HG02840 (cell line): Measurements from ENCODE around the gene MFAP5.

ENCODE experiments used
- ATAC-seq: cut with Tn5 transposase; IDR thresholded peaks from one replicate; pipeline ENCODE4 v1.9.1; 2021; ENCODE audit warnings: mild to moderate bottlenecking, moderate library complexity, moderate number of reproducible peaks; ENCODE audit not compliant: unreplicated experiment, low FRiP score

The MFAP5 gene, protein sequence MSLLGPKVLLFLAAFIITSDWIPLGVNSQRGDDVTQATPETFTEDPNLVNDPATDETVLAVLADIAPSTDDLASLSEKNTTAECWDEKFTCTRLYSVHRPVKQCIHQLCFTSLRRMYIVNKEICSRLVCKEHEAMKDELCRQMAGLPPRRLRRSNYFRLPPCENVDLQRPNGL

DNA sequence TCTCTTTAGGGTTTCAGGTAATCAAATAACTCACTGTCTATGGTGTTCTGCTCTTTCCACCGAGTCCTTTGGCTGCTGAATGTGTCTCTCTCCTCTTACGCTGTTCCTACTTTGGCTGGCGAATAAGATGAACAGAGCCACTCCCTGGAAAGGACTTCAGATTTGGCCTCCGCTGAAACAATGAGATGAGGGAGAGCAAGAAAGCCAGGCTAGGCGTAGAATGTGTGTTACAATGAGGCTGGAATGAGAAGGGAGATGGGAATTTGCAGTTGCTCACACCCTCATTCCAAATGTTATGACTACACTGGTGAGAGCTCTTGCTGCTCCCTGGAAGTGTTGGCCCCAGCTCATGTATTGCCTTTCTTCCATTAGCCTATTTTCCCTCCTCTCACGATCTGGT, at the start of gene MFAP5:
MFAP5 (minus strand) TSS at position 234 of the 400 bp plus-strand sequence. CDS start 722 bp downstream, outside the sequence.
- no peak for ATAC-seq

DNA sequence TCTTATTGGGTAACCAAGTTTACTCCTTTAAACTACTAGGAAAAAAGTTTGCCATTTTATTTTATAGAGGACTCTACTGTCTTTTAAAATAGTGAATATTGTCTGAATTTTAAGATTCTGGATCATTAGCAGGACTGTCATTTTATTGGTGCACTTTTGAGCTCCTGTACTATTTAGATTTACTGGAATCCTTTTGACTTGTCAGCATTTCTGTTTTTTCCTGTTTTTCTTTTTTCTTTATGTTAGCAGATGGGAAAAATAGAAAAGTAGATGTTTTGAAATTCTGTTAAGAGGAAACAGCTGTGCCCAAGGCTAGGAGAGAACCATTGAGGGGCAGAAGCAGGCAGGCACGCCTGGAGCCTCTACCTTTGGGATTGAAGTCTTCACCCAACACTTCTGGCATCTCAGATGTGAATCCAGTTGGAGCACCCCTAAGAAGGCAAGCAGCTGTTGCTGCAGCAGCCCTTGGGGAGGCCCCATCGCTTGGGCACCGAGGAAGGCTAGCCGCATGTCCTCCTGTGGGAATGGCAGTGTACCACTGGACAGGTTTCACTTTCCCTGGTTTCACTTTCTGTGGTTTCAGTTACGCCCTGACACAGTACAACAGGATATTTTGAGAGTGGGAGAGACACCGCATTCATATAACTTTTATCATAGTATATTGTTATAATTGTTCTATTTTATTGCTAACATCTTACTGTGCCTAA, 46.7 kb upstream of the MFAP5 start:
- ATAC-seq: no peak

DNA sequence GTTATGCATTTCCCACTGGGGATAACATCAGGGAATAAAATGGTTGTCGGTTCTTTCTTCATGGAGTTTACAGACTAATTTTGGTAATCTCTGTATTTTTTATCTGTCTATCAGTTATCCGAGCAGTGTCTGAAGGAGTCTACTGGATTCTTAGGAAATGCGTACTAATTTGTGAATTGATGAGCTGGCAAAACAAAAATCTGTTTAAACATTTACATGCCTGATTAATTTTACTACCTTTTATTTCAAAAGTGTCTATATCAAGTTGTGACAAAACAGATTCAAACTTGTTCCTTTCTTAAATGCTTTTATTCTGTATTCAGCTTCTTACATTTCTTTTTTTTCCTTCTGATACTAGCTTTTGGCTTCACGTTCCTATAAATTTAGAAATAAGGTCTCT, 39.5 kb upstream of the MFAP5 start:
- ATAC-seq: no peak

DNA sequence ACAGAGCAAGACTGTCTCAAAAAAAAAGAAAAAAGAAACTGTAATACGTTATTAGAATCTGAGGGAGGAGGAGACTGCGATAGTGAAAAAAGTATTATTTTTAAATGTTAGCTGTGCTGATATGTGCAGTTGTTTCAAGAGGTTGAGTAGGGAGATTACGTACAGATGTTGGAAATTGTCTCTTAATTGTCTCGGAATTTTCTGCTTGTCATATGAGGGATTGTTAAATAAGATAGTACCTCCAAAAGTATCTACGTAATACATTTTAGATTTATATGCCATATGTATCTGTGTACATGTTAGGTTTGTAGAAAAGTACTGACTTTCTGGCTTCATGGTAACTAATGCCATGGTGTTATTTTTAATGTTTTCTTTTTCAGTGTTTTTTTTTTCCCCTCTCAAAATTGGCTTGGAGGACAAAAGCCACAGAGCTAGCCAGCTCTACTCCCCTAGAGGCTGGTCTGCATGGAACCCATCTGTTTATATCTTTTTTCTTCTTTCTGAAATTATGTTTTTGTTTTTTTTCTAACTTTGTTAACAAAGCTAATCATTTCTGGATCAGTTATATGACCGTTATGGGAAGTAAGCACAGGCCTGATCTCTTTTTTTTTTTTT, 38.5 kb upstream of the MFAP5 start:
- ATAC-seq: no peak

DNA sequence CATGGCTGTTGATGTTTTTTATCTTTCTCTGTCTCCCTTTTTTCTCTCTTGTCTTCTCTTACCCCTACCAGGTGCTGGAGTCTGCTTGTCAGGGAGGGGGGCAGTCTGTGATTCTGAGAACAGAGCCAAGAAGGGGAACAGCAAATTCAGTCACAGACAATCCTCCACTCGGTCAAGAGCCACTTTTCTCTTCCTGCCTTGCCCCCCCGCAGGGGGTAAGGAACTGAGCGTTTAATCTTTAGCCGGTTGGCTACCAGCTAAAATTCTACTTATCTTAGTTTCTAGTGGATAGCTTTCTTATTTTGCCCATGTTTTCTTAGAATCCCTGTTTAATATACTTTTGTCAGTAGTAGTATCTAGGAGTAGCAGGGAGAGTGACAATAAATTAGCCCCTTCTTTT, 37.1 kb upstream of the MFAP5 start:
- no peak for ATAC-seq

DNA sequence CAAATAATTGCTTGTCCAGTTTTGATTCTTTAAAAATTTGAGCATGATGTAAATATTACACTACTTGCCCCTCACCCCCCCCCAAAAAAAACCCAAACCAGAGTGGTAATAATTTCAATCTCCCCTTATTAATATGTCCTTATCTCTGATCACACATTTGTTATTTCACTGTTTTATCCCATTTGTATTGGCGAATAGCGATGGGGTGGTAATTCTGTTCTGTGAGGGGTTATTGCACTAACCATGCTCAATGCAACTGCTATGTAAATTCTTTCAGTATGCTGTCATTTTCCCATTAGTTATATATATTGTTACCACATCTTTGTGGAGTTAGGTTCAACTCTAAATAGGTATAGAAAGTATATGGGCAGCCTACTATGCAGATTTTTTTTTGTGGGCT, 36.3 kb upstream of the MFAP5 start:
- no peak for ATAC-seq

DNA sequence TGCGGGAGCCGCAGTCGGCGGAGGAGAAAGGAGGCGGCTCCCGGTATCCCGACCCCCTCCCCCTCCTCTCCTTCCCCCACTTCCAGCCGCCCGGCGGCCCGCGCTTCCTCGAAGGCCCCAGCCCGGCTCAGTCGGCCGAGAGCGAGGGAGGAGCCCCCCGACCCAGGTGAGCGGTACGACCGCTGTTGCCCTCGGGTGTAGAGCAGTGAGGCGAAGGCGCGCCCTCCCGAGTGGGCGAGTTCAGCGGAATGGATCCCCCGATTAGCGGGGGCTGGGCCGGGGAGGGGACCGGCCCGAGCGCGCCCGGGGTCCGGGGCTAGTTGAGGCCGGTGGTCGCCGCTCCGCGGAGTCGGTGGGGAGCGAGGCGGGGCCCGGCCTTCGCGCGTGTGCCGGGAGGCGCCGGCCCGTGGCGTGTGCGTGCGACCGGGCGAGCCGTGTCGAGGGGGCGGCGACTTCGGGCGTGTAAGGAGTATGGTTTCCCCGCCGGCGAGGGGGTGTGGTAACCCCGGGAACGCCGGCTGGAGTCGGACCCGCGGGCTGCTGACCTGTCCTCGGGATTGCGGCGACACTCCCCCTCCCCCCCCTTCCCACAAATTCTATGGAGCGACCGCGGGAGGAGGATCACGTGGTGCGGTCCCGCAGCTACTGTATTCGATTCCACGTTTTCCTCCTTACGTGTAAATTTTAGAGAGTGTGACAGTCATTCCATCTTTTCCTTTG, 35.7 kb upstream of the MFAP5 start:
- ATAC-seq: no peak

DNA sequence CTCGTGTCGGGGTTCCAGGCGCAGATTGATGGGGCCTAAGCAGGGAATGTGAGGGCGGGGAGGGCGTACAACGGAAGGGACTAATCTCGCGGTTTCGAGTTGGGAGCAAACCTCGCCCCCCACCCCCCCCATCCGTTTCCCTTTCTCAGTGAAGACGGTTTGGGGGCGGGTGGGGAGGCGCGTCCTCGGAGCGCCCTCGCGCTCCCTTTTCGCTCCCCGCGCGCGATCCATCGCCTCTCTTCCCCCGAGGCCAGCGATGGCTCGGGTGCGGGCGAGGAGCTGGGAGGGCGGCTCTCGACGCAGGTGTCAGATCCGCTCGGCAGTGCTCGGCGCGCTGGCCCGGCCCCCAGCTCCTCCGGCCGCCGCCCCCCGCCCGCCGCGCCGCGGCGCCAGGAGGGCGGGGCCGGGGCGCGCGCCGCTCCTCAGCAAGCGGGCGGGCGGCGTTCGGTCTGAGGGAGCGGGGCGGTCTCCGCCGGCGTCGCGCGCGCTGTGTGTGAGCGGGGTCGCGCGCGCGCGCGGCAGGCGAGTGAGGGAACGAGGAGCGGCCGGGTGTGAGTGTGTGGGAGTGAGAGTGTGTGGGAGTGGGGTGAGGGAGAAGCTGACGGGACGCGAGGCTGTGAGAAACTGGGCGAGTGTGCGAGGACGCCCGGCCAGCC, 35.0 kb upstream of the MFAP5 start, which contains the start of gene RIMKLB:
RIMKLB (plus strand) TSS at position 516 of the 656 bp plus-strand sequence. CDS start 15,876 bp downstream, outside the sequence.
- ATAC-seq: no peak

DNA sequence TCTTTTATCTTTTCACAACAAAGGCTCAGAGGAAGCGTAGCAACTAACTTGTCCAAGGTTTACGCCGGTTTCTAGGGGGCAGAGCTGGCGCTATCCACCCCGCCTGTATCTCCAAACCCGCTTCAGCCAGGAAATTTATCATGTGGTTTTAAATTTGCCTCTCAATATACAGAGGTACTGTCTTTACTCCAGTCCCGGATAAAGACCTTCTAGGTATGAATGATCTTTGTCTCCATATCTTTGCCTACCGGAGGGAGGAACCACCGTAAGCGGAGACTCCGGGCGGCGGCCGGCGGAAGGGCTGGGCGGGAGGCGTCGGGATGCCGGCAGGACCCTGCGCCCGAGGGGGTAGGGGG, 34.5 kb upstream of the MFAP5 start:
- ATAC-seq: no peak

DNA sequence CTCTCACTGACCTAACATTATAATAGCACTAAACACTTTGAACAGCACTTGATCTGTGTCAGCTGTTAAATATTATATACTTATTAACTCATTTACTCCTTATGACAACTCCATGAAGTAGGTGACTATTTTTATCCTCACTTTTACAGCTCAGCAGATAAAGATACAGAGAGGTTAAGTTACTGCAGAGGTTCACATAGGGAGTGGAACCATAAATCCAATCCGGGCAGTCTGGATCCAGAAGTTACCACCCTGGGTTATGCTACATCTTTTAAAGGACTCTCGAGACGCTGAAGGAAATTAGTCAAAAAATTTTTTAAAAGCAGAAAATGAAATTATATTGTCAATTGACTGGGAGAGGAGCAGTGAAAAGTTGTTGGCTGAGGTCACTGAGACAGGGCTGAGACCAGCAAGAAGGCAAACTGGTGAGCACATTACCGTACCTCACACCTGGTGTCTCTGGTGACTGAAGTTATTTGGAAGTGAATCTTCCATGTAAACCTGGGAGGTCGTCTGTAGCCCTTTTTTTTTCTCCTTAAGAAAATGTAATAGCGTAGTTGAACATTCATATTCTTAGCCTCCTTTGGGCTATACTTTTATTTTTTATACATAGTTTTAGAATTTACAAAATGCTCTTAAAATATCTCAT, 33.9 kb upstream of the MFAP5 start:
- ATAC-seq: no peak

DNA sequence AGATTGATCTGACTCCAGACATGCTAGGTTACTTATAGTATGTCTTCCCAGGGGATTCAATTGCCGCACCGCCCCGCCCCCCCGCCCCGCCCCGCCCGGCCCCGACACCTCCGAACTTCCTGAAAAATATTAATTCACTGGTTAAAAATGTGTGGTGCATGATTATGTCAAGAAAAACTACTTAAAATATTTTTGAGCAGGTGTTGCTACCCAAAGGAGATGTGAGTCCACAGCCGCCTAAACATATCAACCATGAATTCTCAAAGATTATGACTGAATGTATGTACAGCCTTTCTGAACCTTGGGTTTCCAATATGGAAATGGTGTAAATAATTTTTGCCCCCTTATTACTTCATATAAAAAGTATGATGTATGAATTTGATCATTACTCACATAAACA, 32.5 kb upstream of the MFAP5 start:
- ATAC-seq: no peak

DNA sequence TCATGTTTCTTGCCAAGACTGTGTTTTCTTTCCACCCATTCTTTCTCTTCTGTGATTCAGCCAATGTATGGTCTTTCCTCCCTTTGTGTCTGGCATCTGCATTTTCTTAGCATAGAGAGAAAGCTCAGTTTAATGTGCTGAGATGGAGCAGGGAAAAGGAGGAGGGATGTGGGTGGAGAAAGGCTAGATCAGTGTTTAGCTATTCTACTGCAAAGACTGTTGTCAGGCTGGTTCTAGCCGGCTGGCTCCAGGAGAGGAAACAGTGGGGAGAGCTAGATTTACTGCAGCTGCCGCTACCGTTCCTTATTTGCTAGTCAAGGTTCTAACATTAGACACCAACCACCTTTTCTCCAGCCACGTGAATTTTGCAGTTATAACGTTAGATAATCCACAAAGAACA, 29.9 kb upstream of the MFAP5 start:
- ATAC-seq: no peak

DNA sequence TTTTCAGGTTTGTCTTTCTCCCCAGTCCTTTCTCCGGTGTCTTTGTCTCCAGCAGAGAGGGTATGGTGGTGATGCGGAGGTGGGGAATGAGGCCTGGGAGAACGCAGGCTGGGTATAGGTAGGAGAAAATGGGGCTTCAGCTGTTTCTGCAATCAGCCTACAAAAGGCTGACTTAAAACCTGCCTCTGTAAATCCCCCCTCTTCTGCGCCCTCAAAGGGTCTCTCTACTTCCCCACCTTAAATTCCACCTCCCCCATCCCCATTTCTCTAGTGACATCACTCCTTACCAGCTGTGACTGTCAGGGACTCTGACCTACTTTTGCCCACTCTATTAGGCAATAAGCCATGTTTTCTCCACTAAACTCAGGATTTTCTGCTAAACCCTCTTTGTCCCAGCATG, 27.1 kb upstream of the MFAP5 start:
- ATAC-seq: no peak

DNA sequence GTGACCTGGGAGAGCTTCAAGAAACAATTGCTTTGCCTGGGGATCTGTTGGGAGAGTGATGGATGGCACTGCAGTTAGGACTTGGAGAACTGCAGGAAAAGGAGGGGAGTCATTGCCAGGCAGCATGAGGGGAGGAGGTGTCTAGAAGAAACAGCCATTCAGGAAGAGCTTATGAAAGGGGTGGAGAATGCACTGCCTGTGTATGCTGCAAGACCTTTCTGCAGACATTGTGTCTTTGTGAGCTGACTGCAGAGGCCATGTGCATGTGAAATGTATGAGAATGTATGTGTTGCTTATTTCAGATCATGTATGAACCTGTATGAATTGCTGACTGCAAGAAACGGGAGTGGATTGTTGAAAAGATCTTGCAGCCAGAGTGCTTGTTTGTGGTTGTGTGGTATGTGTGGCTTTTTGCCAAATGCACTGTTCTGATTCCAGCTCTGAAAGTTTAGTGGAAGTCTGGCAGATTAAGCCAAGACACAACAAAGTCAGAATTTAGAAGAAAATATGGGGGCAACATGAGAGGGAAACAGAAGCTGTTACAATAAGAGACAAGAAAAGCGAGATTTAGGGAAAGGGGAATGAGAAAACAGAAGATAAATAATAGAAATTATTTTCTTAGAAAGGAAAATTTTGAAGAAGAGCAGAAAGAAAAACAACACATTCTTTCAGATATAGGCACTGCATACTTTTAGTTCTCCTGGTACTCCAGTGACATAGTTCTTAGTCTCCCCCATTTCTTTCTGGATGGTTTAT, 25.4 kb upstream of the MFAP5 start:
- no peak for ATAC-seq

DNA sequence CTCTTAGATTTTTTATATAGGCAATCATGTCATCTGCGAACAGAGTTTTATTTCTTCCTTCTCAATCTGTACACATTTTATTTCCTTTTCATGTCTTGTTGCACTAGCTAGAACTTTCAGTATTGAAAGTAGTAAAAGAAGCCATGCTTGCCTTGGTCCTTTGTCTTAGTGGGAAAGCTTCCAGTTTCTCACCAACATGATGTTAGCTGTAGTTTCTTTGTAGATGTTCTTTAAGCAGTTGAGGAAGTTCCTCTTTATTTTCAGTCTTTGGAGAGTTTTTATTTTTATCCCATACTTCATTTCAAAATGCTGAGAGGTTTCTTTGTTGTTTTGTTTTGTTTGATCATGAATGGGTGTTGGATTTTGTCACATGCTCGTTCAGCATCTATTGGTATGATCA, 22.4 kb upstream of the MFAP5 start:
- ATAC-seq: no peak

DNA sequence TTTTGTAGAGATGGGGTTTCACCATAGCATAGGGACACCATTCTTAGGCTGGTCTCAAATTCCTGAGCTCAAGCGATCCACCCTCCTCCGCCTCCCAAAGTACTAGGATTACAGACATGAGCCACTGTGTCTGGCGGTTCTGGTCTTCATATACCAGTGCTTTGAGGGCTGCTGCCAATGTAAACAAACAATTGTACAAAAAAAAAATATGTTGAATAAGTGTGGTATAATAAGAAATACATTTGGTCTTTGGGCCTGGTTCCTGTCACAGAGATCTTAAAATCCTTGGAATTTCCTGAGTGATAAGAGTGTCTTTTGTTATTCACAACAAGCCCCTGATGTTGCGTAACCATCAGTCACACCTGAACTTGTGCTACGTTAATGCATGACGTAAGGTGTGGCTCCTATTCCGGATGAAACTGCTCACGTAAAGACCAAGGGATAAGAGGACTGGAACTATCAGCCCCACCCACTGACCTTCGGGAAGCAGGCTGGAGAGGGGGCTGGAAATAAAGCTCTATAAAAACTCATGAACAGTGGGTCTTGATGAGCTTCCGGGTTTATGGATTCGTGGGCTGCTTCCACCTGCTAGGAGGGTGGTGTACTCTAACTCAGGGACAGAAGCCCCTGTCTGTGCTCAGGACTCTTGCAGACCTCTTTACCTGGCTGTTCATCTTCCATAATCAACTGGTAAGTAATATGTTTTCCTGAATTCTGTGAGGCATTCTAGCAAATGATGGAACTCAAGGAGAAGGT, 18.7 kb upstream of the MFAP5 start:
- no peak for ATAC-seq

DNA sequence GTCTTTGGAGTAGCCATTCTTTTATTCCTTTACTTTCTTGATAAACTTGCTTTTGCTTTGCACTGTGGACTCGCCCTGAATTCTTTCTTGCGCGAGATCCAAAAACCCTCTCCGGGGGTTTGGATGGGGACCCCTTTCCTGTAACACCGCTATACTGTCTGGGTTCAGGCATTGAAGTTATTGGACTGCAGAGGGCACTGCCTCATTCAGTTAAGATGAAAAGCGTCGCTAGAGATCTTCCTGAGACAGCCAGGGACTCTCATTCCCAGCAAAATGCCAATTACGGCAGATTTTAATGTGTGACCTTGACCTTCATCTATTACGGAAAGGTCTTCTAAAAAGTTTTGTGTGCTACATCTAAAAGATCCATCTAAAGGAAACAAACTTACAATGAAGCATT, 17.9 kb upstream of the MFAP5 start:
- ATAC-seq: no peak

DNA sequence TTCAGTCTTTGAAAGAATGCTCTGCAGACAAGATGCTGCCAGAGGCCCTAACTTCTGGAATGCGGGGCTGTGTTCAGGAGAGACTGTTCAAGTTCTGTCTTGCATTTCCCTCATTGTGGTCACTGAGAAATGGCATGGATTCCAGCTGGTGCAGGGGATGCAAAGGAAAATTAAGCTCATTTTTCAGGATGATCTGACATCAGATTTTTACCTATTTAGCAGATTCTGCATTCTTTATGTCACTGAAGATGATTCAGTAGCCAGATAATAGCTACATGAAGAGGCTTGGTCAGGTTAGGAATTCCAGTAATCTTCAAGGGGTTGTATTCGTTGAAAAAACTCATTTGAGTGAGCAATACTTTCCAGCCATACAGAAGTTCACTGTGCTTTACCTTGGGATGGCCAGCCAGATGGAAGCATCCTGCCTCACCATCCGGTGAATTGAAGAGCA, 16.1 kb upstream of the MFAP5 start:
- ATAC-seq: no peak

DNA sequence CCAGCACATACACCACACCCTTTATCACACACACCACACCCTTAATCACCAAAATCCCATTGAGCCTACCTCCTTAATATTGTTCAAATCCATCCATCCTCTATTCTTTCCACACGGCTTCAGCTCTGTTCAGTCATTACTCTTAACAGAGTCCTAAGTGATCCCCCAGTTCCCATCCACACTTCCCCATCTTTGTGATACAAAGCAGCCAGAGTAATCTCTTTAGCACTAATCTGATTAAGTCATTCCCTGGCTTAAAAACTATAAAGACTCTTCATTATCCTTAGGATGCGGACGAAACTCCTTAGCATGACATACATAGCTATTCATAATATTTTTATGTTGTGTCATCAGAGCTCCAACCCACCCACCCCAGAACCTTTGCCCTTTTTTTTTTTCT, 14.7 kb upstream of the MFAP5 start:
- ATAC-seq: no peak
